Activated T-helper 1 cell treated with Interleukin-2 at 50 U/mL for 16 hours (primary cell): ENCODE data around the gene MED15.

Experiments used
- DNase-seq: peaks from one replicate; pipeline ENCODE4 v3.0.0-alpha.2; 2020; ENCODE audit warnings: low read depth

MED15 gene

GRCh38 chr22:20552443-20553401 lies 45.3 kb downstream of the MED15 start:
- DNase-seq = no peak

- DNase-seq = no peak
These were observed 46.7 kb downstream of the MED15 start for GRCh38 chr22:20553947-20554741.

GRCh38 chr22:20554824-20555223 lies 47.4 kb downstream of the MED15 start:
- no peak for DNase-seq

GRCh38 chr22:20558534-20558933 lies 51.1 kb downstream of the MED15 start:
- DNase-seq = no peak

GRCh38 chr22:20559174-20559760 lies 51.9 kb downstream of the MED15 start:
- no peak for DNase-seq

GRCh38 chr22:20560716-20561115 lies 53.3 kb downstream of the MED15 start:
- DNase-seq = no peak

- no peak for DNase-seq
These were observed 54.5 kb downstream of the MED15 start for GRCh38 chr22:20561882-20562281.

- DNase-seq = no peak
These were observed 55.4 kb downstream of the MED15 start for GRCh38 chr22:20562607-20563465.

GRCh38 chr22:20563466-20563906 lies 56.1 kb downstream of the MED15 start:
- no peak for DNase-seq

- no peak for DNase-seq
These were observed 56.5 kb downstream of the MED15 start for GRCh38 chr22:20563941-20564371.

- DNase-seq = no peak
These were observed 57.8 kb downstream of the MED15 start for GRCh38 chr22:20565079-20565734.

- DNase-seq = no peak
These were observed 58.4 kb downstream of the MED15 start for GRCh38 chr22:20565761-20566160.

- DNase-seq = peak; percentile 66
These were observed 59.2 kb downstream of the MED15 start for GRCh38 chr22:20566420-20567260.

GRCh38 chr22:20567371-20567847 lies 60.0 kb downstream of the MED15 start:
- no peak for DNase-seq

- no peak for DNase-seq
These were observed 60.6 kb downstream of the MED15 start for GRCh38 chr22:20567993-20568417.

- DNase-seq = no peak
These were observed 61.2 kb downstream of the MED15 start for GRCh38 chr22:20568502-20569058.

GRCh38 chr22:20569059-20570058 lies 61.9 kb downstream of the MED15 start:
- DNase-seq = peak; percentile 82

GRCh38 chr22:20571078-20571503 lies 63.7 kb downstream of the MED15 start:
- DNase-seq = no peak
